GM18511 (cell line): ENCODE results near the gene MT1G.
A peak's percentile ranks its signal among the peaks of the same experiment; 100 is the strongest.
"Not testable (repeated sequence)": the region's sequence is repeated elsewhere in the genome, so short reads cannot be mapped to it uniquely, and the experiment has no call there.

Source experiments
- ATAC-seq: cut with Tn5 transposase; IDR thresholded peaks from one replicate; pipeline ENCODE4 v1.9.1; 2021; ENCODE audit warnings: mild to moderate bottlenecking, moderate library complexity; ENCODE audit not compliant: unreplicated experiment

The MT1G gene

GRCh38 chr16:56665286-56666261, 2.3 kb downstream of the MT1G start:
- not testable (repeated sequence) for ATAC-seq

GRCh38 chr16:56664506-56664905, 3.4 kb downstream of the MT1G start:
- no peak for ATAC-seq

- no peak for ATAC-seq
Observed at GRCh38 chr16:56662357-56663354, 5.2 kb downstream of the MT1G start.

GRCh38 chr16:56658327-56658875, 9.5 kb downstream of the MT1G start:
- ATAC-seq: no peak

GRCh38 chr16:56657555-56658326, 10.1 kb downstream of the MT1G start, which contains the start of gene MT1F:
TSS of gene MT1F (plus strand) at chr16:56657959. CDS start at chr16:56658059, 100 bp downstream.
- peak; percentile 49 for ATAC-seq

GRCh38 chr16:56653218-56653617, 14.6 kb downstream of the MT1G start:
- no peak for ATAC-seq

GRCh38 chr16:56652600-56652999, 15.3 kb downstream of the MT1G start:
- ATAC-seq: no peak

GRCh38 chr16:56651586-56651985, 16.3 kb downstream of the MT1G start, which contains the start of gene MT1B:
TSS of gene MT1B (plus strand) at chr16:56651886. CDS start at chr16:56651954, 68 bp downstream.
- ATAC-seq: no peak

GRCh38 chr16:56649820-56650219, 18.0 kb downstream of the MT1G start:
- no peak for ATAC-seq

GRCh38 chr16:56649271-56649670, 18.6 kb downstream of the MT1G start:
- no peak for ATAC-seq

- no peak for ATAC-seq
Observed at GRCh38 chr16:56647641-56648431, 20.0 kb downstream of the MT1G start.

GRCh38 chr16:56645838-56646237, 22.0 kb downstream of the MT1G start:
- ATAC-seq: no peak

GRCh38 chr16:56645311-56645710, 22.6 kb downstream of the MT1G start:
- ATAC-seq: no peak

- no peak for ATAC-seq
Observed at GRCh38 chr16:56643833-56644232, 24.0 kb downstream of the MT1G start.

GRCh38 chr16:56643080-56643778, 24.6 kb downstream of the MT1G start:
- peak; percentile 89 for ATAC-seq

GRCh38 chr16:56641166-56641565, 26.7 kb downstream of the MT1G start:
- ATAC-seq: no peak

GRCh38 chr16:56640076-56640475, 27.8 kb downstream of the MT1G start:
- ATAC-seq: no peak

GRCh38 chr16:56639045-56639444, 28.8 kb downstream of the MT1G start:
- ATAC-seq: no peak
